H9 (cell line): ENCODE results near the gene PMCH. TPM values are rescaled to one million over a fixed set of nuclear protein-coding genes. Genes with fewer than 3 reads are reported as not detected.

Experiments
- DNase-seq: peaks from one replicate; pipeline ENCODE4 v3.0.0-alpha.2; 2017
- H2AFZ ChIP-seq: one replicate; pipeline ENCODE4 v1.6.1; 2013; ENCODE audit warnings: mild to moderate bottlenecking, low read length, control low read depth, moderate library complexity
- H2AK5ac ChIP-seq: 2 replicates; pipeline ENCODE4 v1.6.1; 2013; ENCODE audit warnings: low read length, control low read depth, mixed read lengths; ENCODE audit not compliant: insufficient read length
- H2BK120ac ChIP-seq: one replicate; pipeline ENCODE4 v1.6.1; 2013; ENCODE audit warnings: low read depth, mild to moderate bottlenecking, low read length, control low read depth, inconsistent platforms; ENCODE audit not compliant: poor library complexity, severe bottlenecking
- H2BK12ac ChIP-seq: 2 replicates; pipeline ENCODE4 v1.6.1; 2013; ENCODE audit warnings: low read length, control low read depth, mixed read lengths, low read depth; ENCODE audit not compliant: insufficient read length
- H2BK15ac ChIP-seq: 2 replicates; pipeline ENCODE4 v1.6.1; 2013; ENCODE audit warnings: low read depth, low read length, control low read depth
- H2BK20ac ChIP-seq: one replicate; pipeline ENCODE4 v1.6.1; 2013; ENCODE audit warnings: low read depth, mild to moderate bottlenecking, low read length, control low read depth, inconsistent platforms; ENCODE audit not compliant: poor library complexity, severe bottlenecking
- H2BK5ac ChIP-seq: 2 replicates; pipeline ENCODE4 v1.6.1; 2013; ENCODE audit warnings: low read length, control low read depth, mixed read lengths; ENCODE audit not compliant: insufficient read length
- H3K14ac ChIP-seq: 2 replicates; pipeline ENCODE4 v1.6.1; 2013; ENCODE audit warnings: low read length, control low read depth; ENCODE audit not compliant: insufficient read depth
- H3K18ac ChIP-seq: 2 replicates; pipeline ENCODE4 v1.6.1; 2013; ENCODE audit warnings: low read depth, mild to moderate bottlenecking, mixed read lengths, low read length, control low read depth; ENCODE audit not compliant: insufficient read length
- H3K23ac ChIP-seq: 2 replicates; pipeline ENCODE4 v1.6.1; 2013; ENCODE audit warnings: low read length, control low read depth, mixed read lengths, low read depth; ENCODE audit not compliant: insufficient read length
- H3K23me2 ChIP-seq: 2 replicates; pipeline ENCODE4 v1.6.1; 2013; ENCODE audit warnings: low read depth, mild to moderate bottlenecking, mixed read lengths, low read length, control low read depth; ENCODE audit not compliant: insufficient read length, poor library complexity, severe bottlenecking
- H3K27ac ChIP-seq: 2 replicates; pipeline ENCODE4 v1.5.1; 2013; ENCODE audit warnings: low read length, control low read depth, mixed read lengths, low read depth; ENCODE audit not compliant: insufficient read length
- H3K27me3 ChIP-seq: 2 replicates; pipeline ENCODE4 v1.6.1; 2013; ENCODE audit warnings: low read length, control low read depth, inconsistent platforms; ENCODE audit not compliant: insufficient read depth
- H3K4ac ChIP-seq: 2 replicates; pipeline ENCODE4 v1.6.1; 2013; ENCODE audit warnings: low read depth, mild to moderate bottlenecking, control low read depth, inconsistent platforms, low read length, moderate library complexity
- H3K4me1 ChIP-seq: 2 replicates; pipeline ENCODE4 v1.6.1; 2013; ENCODE audit warnings: low read length, control low read depth, inconsistent platforms; ENCODE audit not compliant: insufficient read depth
- H3K4me2 ChIP-seq: 2 replicates; pipeline ENCODE4 v1.6.1; 2013; ENCODE audit warnings: low read length, control low read depth, mixed read lengths; ENCODE audit not compliant: insufficient read length, insufficient read depth
- H3K56ac ChIP-seq: 2 replicates; pipeline ENCODE4 v1.6.1; 2013; ENCODE audit warnings: low read depth, mild to moderate bottlenecking, mixed read lengths, low read length, control low read depth; ENCODE audit not compliant: insufficient read length
- H3K79me1 ChIP-seq: 2 replicates; pipeline ENCODE4 v1.6.1; 2013; ENCODE audit warnings: low read depth, mild to moderate bottlenecking, moderate library complexity, low read length, control low read depth, inconsistent platforms; ENCODE audit not compliant: insufficient read depth, poor library complexity, severe bottlenecking
- H3K79me2 ChIP-seq: 2 replicates; pipeline ENCODE4 v1.6.1; 2013; ENCODE audit warnings: low read length, control low read depth, inconsistent platforms; ENCODE audit not compliant: insufficient read depth
- H3K9ac ChIP-seq: 2 replicates; pipeline ENCODE4 v1.6.1; 2013; ENCODE audit warnings: low read length, control low read depth, mixed read lengths; ENCODE audit not compliant: insufficient read length; ENCODE audit errors: extremely low read depth
- H3K9me3 ChIP-seq: one replicate; pipeline ENCODE4 v1.6.1; 2013; ENCODE audit warnings: low read depth, low read length, inconsistent platforms; ENCODE audit not compliant: control insufficient read depth
- H3T11ph ChIP-seq: one replicate; pipeline ENCODE4 v1.6.1; 2013; ENCODE audit warnings: mild to moderate bottlenecking, low read length, control low read depth, inconsistent platforms
- H4K20me1 ChIP-seq: one replicate; pipeline ENCODE4 v1.6.1; 2013; ENCODE audit not compliant: control insufficient read depth, insufficient read length, insufficient read depth
- H4K5ac ChIP-seq: 2 replicates; pipeline ENCODE4 v1.6.1; 2013; ENCODE audit warnings: low read depth, mild to moderate bottlenecking, mixed read lengths, low read length, control low read depth; ENCODE audit not compliant: insufficient read length
- H4K8ac ChIP-seq: replicated peaks from 2 replicates; pipeline ENCODE4 v1.6.1; 2013; ENCODE audit warnings: low read length, control low read depth, mixed read lengths, low read depth; ENCODE audit not compliant: insufficient read length
- H4K91ac ChIP-seq: 2 replicates; pipeline ENCODE4 v1.6.1; 2013; ENCODE audit warnings: low read depth, mild to moderate bottlenecking, moderate library complexity, mixed read lengths, low read length, control low read depth; ENCODE audit not compliant: insufficient read length
- H3K27ac Mint-ChIP-seq, 3 experiments: 2 replicates in 2 of 3; 3 replicates in 1 of 3; pipeline ENCODE4 v1.8.0; 2020 to 2021; ENCODE audit warnings: mixed read lengths in 3 of 3, mild to moderate bottlenecking in 1 of 3, moderate library complexity in 1 of 3
- H3K27me3 Mint-ChIP-seq: 2 replicates; pipeline ENCODE4 v1.8.0; 2021; ENCODE audit warnings: low read depth, mild to moderate bottlenecking, moderate library complexity, mixed read lengths
- H3K36me3 Mint-ChIP-seq, 3 experiments: 2 replicates in 2 of 3; 3 replicates in 1 of 3; pipeline ENCODE4 v1.8.0; 2020 to 2021; ENCODE audit warnings: low read depth in 3 of 3, mixed read lengths in 3 of 3; ENCODE audit not compliant: insufficient read depth in 1 of 3
- H3K4me1 Mint-ChIP-seq, 2 experiments: 2 replicates each; pipeline ENCODE4 v1.8.0; 2020; ENCODE audit warnings: mixed read lengths in 2 of 2
- H3K4me3 Mint-ChIP-seq, 2 experiments: 2 replicates in 1 of 2; 3 replicates in 1 of 2; pipeline ENCODE4 v1.8.0; 2020 to 2021; ENCODE audit warnings: mild to moderate bottlenecking in 2 of 2, mixed read lengths in 2 of 2, moderate library complexity in 1 of 2
- H3K9me3 Mint-ChIP-seq, 2 experiments: 2 replicates in 1 of 2; 3 replicates in 1 of 2; pipeline ENCODE4 v1.8.0; 2020; ENCODE audit warnings: mild to moderate bottlenecking in 2 of 2, mixed read lengths in 2 of 2, moderate library complexity in 1 of 2
- total RNA-seq: library from RNA; stranded (reverse); gene quantifications from 2 replicates; pipeline ENCODE4 v1.2.1, GENCODE V29; 2021
- TF ChIP-seq, protein P1 (sequence below): fragments of 200-600 bp; sonication (generic); conservative IDR thresholded peaks from 3 replicates; pipeline ENCODE4 v1.8.0; 2021; ENCODE audit warnings: antibody characterized with exemption, mild to moderate bottlenecking

Gene PMCH
- total RNA-seq, 1 experiment from 2014 or later: not detected

- Mint-ChIP-seq H3K4me3 (no peak overlapping the region), H3K9me3 (no peaks in the 10 kb centered on the region), H3K27me3 (no peaks in the 10 kb centered on the region), H3K36me3 (no peaks in the 10 kb centered on the region), H3K4me1 (no peaks in the 10 kb centered on the region), H3K27ac (no peak overlapping the region)
- H3K4ac ChIP-seq: no peak overlapping the region
- H4K91ac ChIP-seq: no peak overlapping the region
- no peaks in the 10 kb centered on the region for H4K20me1 ChIP-seq
- H4K8ac ChIP-seq: no peak overlapping the region
- H3K4me2 ChIP-seq: no peak overlapping the region
- H2BK20ac ChIP-seq: no peak overlapping the region
- H3K27ac ChIP-seq: no peak overlapping the region
- no peak overlapping the region for H3K14ac ChIP-seq
- no peak for DNase-seq
- no peak overlapping the region for H2BK12ac ChIP-seq
- H3K9me3 ChIP-seq: no peaks in the 10 kb centered on the region
- no peak overlapping the region for H2BK120ac ChIP-seq
- no peak overlapping the region for H3K9ac ChIP-seq
- no peak overlapping the region for H3T11ph ChIP-seq
- TF ChIP-seq, protein P1, sequence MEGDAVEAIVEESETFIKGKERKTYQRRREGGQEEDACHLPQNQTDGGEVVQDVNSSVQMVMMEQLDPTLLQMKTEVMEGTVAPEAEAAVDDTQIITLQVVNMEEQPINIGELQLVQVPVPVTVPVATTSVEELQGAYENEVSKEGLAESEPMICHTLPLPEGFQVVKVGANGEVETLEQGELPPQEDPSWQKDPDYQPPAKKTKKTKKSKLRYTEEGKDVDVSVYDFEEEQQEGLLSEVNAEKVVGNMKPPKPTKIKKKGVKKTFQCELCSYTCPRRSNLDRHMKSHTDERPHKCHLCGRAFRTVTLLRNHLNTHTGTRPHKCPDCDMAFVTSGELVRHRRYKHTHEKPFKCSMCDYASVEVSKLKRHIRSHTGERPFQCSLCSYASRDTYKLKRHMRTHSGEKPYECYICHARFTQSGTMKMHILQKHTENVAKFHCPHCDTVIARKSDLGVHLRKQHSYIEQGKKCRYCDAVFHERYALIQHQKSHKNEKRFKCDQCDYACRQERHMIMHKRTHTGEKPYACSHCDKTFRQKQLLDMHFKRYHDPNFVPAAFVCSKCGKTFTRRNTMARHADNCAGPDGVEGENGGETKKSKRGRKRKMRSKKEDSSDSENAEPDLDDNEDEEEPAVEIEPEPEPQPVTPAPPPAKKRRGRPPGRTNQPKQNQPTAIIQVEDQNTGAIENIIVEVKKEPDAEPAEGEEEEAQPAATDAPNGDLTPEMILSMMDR: no peak
- H3K23ac ChIP-seq: no peak overlapping the region
- no peaks in the 10 kb centered on the region for H3K4me1 ChIP-seq
- no peaks in the 10 kb centered on the region for H3K79me2 ChIP-seq
- no peaks in the 10 kb centered on the region for H3K27me3 ChIP-seq
- no peak overlapping the region for H3K18ac ChIP-seq
- H3K79me1 ChIP-seq: no peaks in the 10 kb centered on the region
- no peaks in the 10 kb centered on the region for H3K23me2 ChIP-seq
- no peak overlapping the region for H2BK15ac ChIP-seq
- H2BK5ac ChIP-seq: no peak overlapping the region
- H2AK5ac ChIP-seq: no peak overlapping the region
- no peak overlapping the region for H3K56ac ChIP-seq
- no peak overlapping the region for H2AFZ ChIP-seq
- H4K5ac ChIP-seq: no peak overlapping the region
Measured at GRCh38 chr12:102220736-102221135, 23.1 kb upstream of the PMCH start.
